Measurements from ENCODE around the gene RAB6D. TPM values are rescaled to one million over a fixed set of nuclear protein-coding genes. Genes with fewer than 3 reads are reported as not detected.
"Not testable (repeated sequence)": the region's sequence is repeated elsewhere in the genome, so short reads cannot be mapped to it uniquely, and the experiment has no call there.

The RAB6D gene
- total RNA-seq, 2 donors from 2014 or later, result not detected

GRCh38 chr2:131365452-131365851 lies 1.5 kb upstream of the RAB6D start:
- H3K27ac ChIP-seq, result no peak overlapping the region
- H3K36me3 ChIP-seq, result no peaks in the 10 kb centered on the region
- H3K4me3 ChIP-seq, result no peak overlapping the region
- ATAC-seq (ENCODE audit: insufficient number of reproducible peaks, low FRiP score, low read depth), result no peak
- H3K9me3 ChIP-seq, result no peaks in the 10 kb centered on the region
- H3K27me3 ChIP-seq (replicated peaks; ENCODE audit: insufficient read depth), result no peaks in the 10 kb centered on the region
- no peak for TF ChIP-seq CTCF (IDR thresholded peaks at IDR 0.05)
- H3K4me1 ChIP-seq (ENCODE audit: control insufficient read depth in 1 of 2, low read depth in 2 of 2), result no peaks in the 10 kb centered on the region
- DNase-seq (ENCODE audit: low spot score), result no peak

GRCh38 chr2:131363213-131363612 lies 755 bp downstream of the RAB6D start:
- H3K4me3 ChIP-seq; H3K4me1 ChIP-seq (ENCODE audit: control insufficient read depth in 1 of 2, low read depth in 2 of 2); DNase-seq (ENCODE audit: low spot score); ATAC-seq (ENCODE audit: insufficient number of reproducible peaks, low FRiP score, low read depth); H3K36me3 ChIP-seq; H3K27ac ChIP-seq; H3K27me3 ChIP-seq (replicated peaks; ENCODE audit: insufficient read depth); H3K9me3 ChIP-seq: not testable (repeated sequence)

- H3K27ac ChIP-seq; H3K27me3 ChIP-seq (replicated peaks; ENCODE audit: insufficient read depth); H3K4me3 ChIP-seq; ATAC-seq (ENCODE audit: insufficient number of reproducible peaks, low FRiP score, low read depth); H3K36me3 ChIP-seq; DNase-seq (ENCODE audit: low spot score); H3K9me3 ChIP-seq; H3K4me1 ChIP-seq (ENCODE audit: control insufficient read depth in 1 of 2, low read depth in 2 of 2): not testable (repeated sequence)
Measured at GRCh38 chr2:131361773-131362172, 2.2 kb downstream of the RAB6D start.

GRCh38 chr2:131353167-131353697 lies 10.7 kb downstream of the RAB6D start:
- not testable (repeated sequence) for ATAC-seq (ENCODE audit: insufficient number of reproducible peaks, low FRiP score, low read depth); H3K27ac ChIP-seq; H3K36me3 ChIP-seq; H3K4me3 ChIP-seq; DNase-seq (ENCODE audit: low spot score); H3K4me1 ChIP-seq (ENCODE audit: control insufficient read depth in 1 of 2, low read depth in 2 of 2); H3K27me3 ChIP-seq (replicated peaks; ENCODE audit: insufficient read depth); H3K9me3 ChIP-seq

GRCh38 chr2:131349021-131349420 lies 14.9 kb downstream of the RAB6D start:
- H3K9me3 ChIP-seq, result no peaks in the 10 kb centered on the region
- no peaks in the 10 kb centered on the region for H3K27me3 ChIP-seq (replicated peaks; ENCODE audit: insufficient read depth)
- no peak for TF ChIP-seq CTCF (IDR thresholded peaks at IDR 0.05)
- no peaks in the 10 kb centered on the region for H3K36me3 ChIP-seq
- H3K4me1 ChIP-seq (ENCODE audit: control insufficient read depth in 1 of 2, low read depth in 2 of 2), result no peaks in the 10 kb centered on the region
- no peak overlapping the region for H3K4me3 ChIP-seq
- DNase-seq (ENCODE audit: low spot score) (no peak), ATAC-seq (ENCODE audit: insufficient number of reproducible peaks, low FRiP score, low read depth) (no peak)
- no peak overlapping the region for H3K27ac ChIP-seq

- H3K4me3 ChIP-seq; H3K36me3 ChIP-seq; H3K9me3 ChIP-seq; H3K4me1 ChIP-seq (ENCODE audit: control insufficient read depth in 1 of 2, low read depth in 2 of 2); DNase-seq (ENCODE audit: low spot score); H3K27me3 ChIP-seq (replicated peaks; ENCODE audit: insufficient read depth); H3K27ac ChIP-seq; ATAC-seq (ENCODE audit: insufficient number of reproducible peaks, low FRiP score, low read depth): not testable (repeated sequence)
Measured at GRCh38 chr2:131347035-131347434, 16.9 kb downstream of the RAB6D start.

- not testable (repeated sequence) for DNase-seq (ENCODE audit: low spot score)
Measured at GRCh38 chr2:131339307-131339706, 24.7 kb downstream of the RAB6D start.

GRCh38 chr2:131335319-131335718 lies 28.6 kb downstream of the RAB6D start:
- H3K4me3 ChIP-seq; H3K4me1 ChIP-seq (ENCODE audit: control insufficient read depth in 1 of 2, low read depth in 2 of 2); H3K9me3 ChIP-seq; ATAC-seq (ENCODE audit: insufficient number of reproducible peaks, low FRiP score, low read depth); H3K36me3 ChIP-seq; H3K27ac ChIP-seq; DNase-seq (ENCODE audit: low spot score); H3K27me3 ChIP-seq (replicated peaks; ENCODE audit: insufficient read depth): not testable (repeated sequence)

More at GRCh38 chr2:131339307-131339706, 24.7 kb downstream of the RAB6D start:
- H3K9me3 ChIP-seq; H3K4me3 ChIP-seq; H3K4me1 ChIP-seq (ENCODE audit: control insufficient read depth in 1 of 2, low read depth in 2 of 2); H3K27me3 ChIP-seq (replicated peaks; ENCODE audit: insufficient read depth); H3K36me3 ChIP-seq; ATAC-seq (ENCODE audit: insufficient number of reproducible peaks, low FRiP score, low read depth); H3K27ac ChIP-seq: not testable (repeated sequence)

- not testable (repeated sequence) for H3K4me3 ChIP-seq; DNase-seq (ENCODE audit: low spot score); H3K9me3 ChIP-seq; H3K36me3 ChIP-seq; H3K27me3 ChIP-seq (replicated peaks; ENCODE audit: insufficient read depth); H3K27ac ChIP-seq; ATAC-seq (ENCODE audit: insufficient number of reproducible peaks, low FRiP score, low read depth); H3K4me1 ChIP-seq (ENCODE audit: control insufficient read depth in 1 of 2, low read depth in 2 of 2)
Measured at GRCh38 chr2:131332709-131333108, 31.3 kb downstream of the RAB6D start.

- H3K4me3 ChIP-seq; DNase-seq (ENCODE audit: low spot score); ATAC-seq (ENCODE audit: insufficient number of reproducible peaks, low FRiP score, low read depth): not testable (repeated sequence)
Measured at GRCh38 chr2:131331000-131331399, 33.0 kb downstream of the RAB6D start.

More at GRCh38 chr2:131331000-131331399, 33.0 kb downstream of the RAB6D start:
- not testable (repeated sequence) for H3K27ac ChIP-seq; H3K27me3 ChIP-seq (replicated peaks; ENCODE audit: insufficient read depth); H3K36me3 ChIP-seq; H3K9me3 ChIP-seq; H3K4me1 ChIP-seq (ENCODE audit: control insufficient read depth in 1 of 2, low read depth in 2 of 2)

All from thoracic aorta (tissue), 2 donors.